GM12878 (cell line): ENCODE measurements around the gene PLAC8L1. TPM values are rescaled to one million over a fixed set of nuclear protein-coding genes. Genes with fewer than 3 reads are reported as not detected.
"Not testable (repeated sequence)": the region's sequence is repeated elsewhere in the genome, so short reads cannot be mapped to it uniquely, and the experiment has no call there.

Experiments used
- ATAC-seq: fragments of 200-7000 bp; cut with Tn5 transposase; 3 replicates; pipeline ENCODE4 v1.9.1; 2020; ENCODE audit warnings: mild to moderate bottlenecking, moderate library complexity
- BruUV-seq: library from RNA; stranded (reverse); fragments of 400-500 nt; replicated peaks from 2 replicates; lab custom pipeline; 2021; lab: Mats Ljungman, UMichigan
- CTCF ChIA-PET: fragments of 300-600 bp; sonication (Branson Sonifier 250); formaldehyde crosslinking; extraction: SDS; loops from one replicate; lab custom pipeline; 2021; ENCODE audit warnings: inconsistent platforms; lab: Yijun Ruan, JAX
- POLR2A ChIA-PET: fragments of 350-600 bp; formaldehyde crosslinking; extraction: SDS; loops from one replicate; lab custom pipeline; 2021; ENCODE audit warnings: inconsistent platforms; lab: Charles Lee
- RAD21 ChIA-PET: fragments of 300-600 bp; sonication (Branson Sonifier 250); formaldehyde crosslinking; loops from one replicate; lab custom pipeline; 2023; ENCODE audit warnings: antibody characterized with exemption; ENCODE audit not compliant: unreplicated experiment; lab: Charles Lee
- SMC1A ChIA-PET: fragments of 300-600 bp; sonication (Branson Sonifier 250); formaldehyde crosslinking; loops from one replicate; lab custom pipeline; 2023; ENCODE audit not compliant: unreplicated experiment, uncharacterized antibody; lab: Charles Lee
- DNase-seq: peaks from one replicate; pipeline ENCODE4 v3.0.0-alpha.2; 2011; ENCODE audit warnings: low read depth, low spot score
- FAIRE-seq: peaks from 3 replicates; lab custom pipeline; 2011; peaks lifted over from hg19 to GRCh38; lab: Jason Lieb, UNC
- H2AFZ ChIP-seq: 2 replicates; pipeline ENCODE4 v1.6.0; 2011; ENCODE audit warnings: low read depth, low read length, control low read depth; ENCODE audit not compliant: control insufficient read depth
- H3K27ac ChIP-seq: 2 replicates; pipeline ENCODE4 v1.5.1; 2011; ENCODE audit warnings: control low read depth; ENCODE audit not compliant: control insufficient read depth, insufficient read depth
- H3K27me3 ChIP-seq, 2 experiments: replicated peaks in 1 of 2; 2 replicates each; pipeline versions ENCODE4 v1.6.0 to v1.6.1; 2011; ENCODE audit warnings: low read length in 1 of 2; ENCODE audit not compliant: control insufficient read depth in 2 of 2, insufficient read depth in 2 of 2
- H3K36me3 ChIP-seq, 2 experiments: 2 replicates each; pipeline ENCODE4 v1.5.1; 2011; ENCODE audit warnings: low read length in 1 of 2; ENCODE audit not compliant: control insufficient read depth in 2 of 2, insufficient read depth in 2 of 2
- H3K4me1 ChIP-seq: 2 replicates; pipeline ENCODE4 v1.6.1; 2011; ENCODE audit warnings: mild to moderate bottlenecking, low read length, moderate library complexity, mixed read lengths; ENCODE audit not compliant: control insufficient read depth, insufficient read depth
- H3K4me2 ChIP-seq: 2 replicates; pipeline ENCODE4 v1.6.0; 2011; ENCODE audit warnings: control low read depth; ENCODE audit not compliant: control insufficient read depth, insufficient read depth
- H3K4me3 ChIP-seq: fragments of 200-600 bp; sonication (generic); 2 replicates; pipeline ENCODE4 v1.5.1; 2016
- H3K79me2 ChIP-seq: 2 replicates; pipeline ENCODE4 v1.6.0; 2011; ENCODE audit warnings: low read length; ENCODE audit not compliant: control insufficient read depth, insufficient read depth
- H3K9ac ChIP-seq: 2 replicates; pipeline ENCODE4 v1.8.0; 2011; ENCODE audit warnings: low read length, control low read depth, mixed read lengths; ENCODE audit not compliant: control insufficient read depth, insufficient read depth
- H3K9me3 ChIP-seq: replicated peaks from 3 replicates; pipeline ENCODE4 v1.5.1; 2011; ENCODE audit warnings: mild to moderate bottlenecking, low read length; ENCODE audit not compliant: control insufficient read depth, insufficient read depth
- H4K20me1 ChIP-seq: 2 replicates; pipeline ENCODE4 v1.6.0; 2011; ENCODE audit not compliant: control insufficient read depth, insufficient read depth
- RB1 ChIP-seq: fragments of 450-650 bp; formaldehyde crosslinking; IDR thresholded peaks from 2 replicates; pipeline ENCODE4 v1.6.1; 2017; ENCODE audit warnings: mild to moderate bottlenecking, borderline replicate concordance
- RUNX3 ChIP-seq: IDR thresholded peaks from 2 replicates; pipeline ENCODE4 v1.6.1; 2012; ENCODE audit warnings: low read length, inconsistent platforms
- WGBS: methylation state at CpG from one replicate; pipeline ENCODE4 v1.1.6; 2016; ENCODE audit warnings: low lambda C conversion rate; ENCODE audit not compliant: insufficient replicate concordance, insufficient coverage; ENCODE audit errors: missing lambda C conversion rate; 5-methylcytosine and 5-hydroxymethylcytosine counted together
- in situ Hi-C: fragments of 300-500 bp; cut with MboI; formaldehyde crosslinking; loops from 9 replicates; pipeline ENCODE4 v1.14.3; 2018; ENCODE audit warnings: mixed read lengths
- intact Hi-C: fragments of 100-400 bp; cut with micrococcal nuclease; formaldehyde crosslinking; loops from one replicate; pipeline ENCODE4 v1.14.2; 2022; ENCODE audit not compliant: unreplicated experiment
- polyA plus RNA-seq, 11 experiments: library from polyadenylated mRNA; depleted of rRNA in 4 of 11; unstranded in 6 of 11; stranded (reverse) in 5 of 11; fragments of >200 nt; fragmentation: Nextera tagmentation in 4 of 11; fragmentation: Illumina TruSeq in 1 of 11; extraction: Ambion mirVana in 4 of 11; extraction: Trizol in 1 of 11; gene quantifications; 1 replicate in 1 of 11; 2 replicates in 10 of 11; pipeline versions ENCODE4 v1.2.1 to v1.2.3, GENCODE V29; 2011 to 2016; ENCODE audit warnings: inconsistent platforms in 2 of 11, missing spikeins in 2 of 11, low read depth in 1 of 11
- total RNA-seq, 4 experiments: library from RNA; depleted of rRNA in 3 of 4; stranded (reverse); fragments of >200 nt in 3 of 4; fragmentation: Illumina TruSeq in 1 of 4; extraction: Trizol in 1 of 4; gene quantifications; 2 replicates each; pipeline versions ENCODE4 v1.2.1 to v1.2.3, GENCODE V29; 2013 to 2021

PLAC8L1 gene
- total and polyA plus RNA-seq, 10 of the 15 experiments (the other 5 are each of a cell fraction or from before 2014, with no cell fraction given): 0.17 to 0.39 (median 0.24) TPM; not detected in 4

DNA sequence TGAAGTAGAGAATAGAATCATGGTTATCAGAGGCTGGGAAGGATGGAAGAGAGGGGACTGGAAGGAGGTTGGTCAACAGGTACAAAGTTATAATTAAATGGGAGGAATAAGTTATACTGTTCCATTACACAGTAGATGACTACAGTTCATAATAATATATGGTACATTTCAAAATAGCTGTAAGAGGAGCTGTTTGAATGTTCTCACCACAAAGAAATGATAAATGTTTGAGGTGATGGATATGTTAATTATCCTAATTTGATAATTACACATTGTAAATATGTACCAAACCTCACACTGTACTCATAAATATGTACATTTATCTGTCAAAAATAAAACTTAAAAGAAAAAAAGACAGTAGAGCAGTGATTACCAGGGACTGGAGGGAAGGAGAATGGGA lies 12.9 kb upstream of the PLAC8L1 start:
- RAD21 ChIA-PET: no interaction called here
- peaks cover 0 to 14% of the 10 kb centered on the region in 2 experiments; a peak in 3 of 4 replicates for H3K36me3 ChIP-seq
- FAIRE-seq: no peak
- no peak overlapping the region for H3K9ac ChIP-seq
- no peak overlapping the region for H3K4me2 ChIP-seq
- TF ChIP-seq RUNX3: no peak
- TF ChIP-seq RB1: no peak
- POLR2A ChIA-PET: no interaction called here
- no peak overlapping the region for H3K4me3 ChIP-seq
- H3K27me3 ChIP-seq: no peaks in the 10 kb centered on the region
- H3K79me2 ChIP-seq: no peaks in the 10 kb centered on the region
- no peak overlapping the region for H3K27ac ChIP-seq
- H4K20me1 ChIP-seq: no peaks in the 10 kb centered on the region
- no peaks in the 10 kb centered on the region; the same call in 2 of the 3 replicates for H3K9me3 ChIP-seq
- intact Hi-C loops (no loop called here), in situ Hi-C loops (no loop called here)
- SMC1A ChIA-PET: interaction anchor here (1.4 kb wide), 1 partner anchor 9 kb away, joined by 4 read pairs; no protein-coding TSS in a partner anchor
- BruUV-seq: no TSS peak
- no peak overlapping the region for H2AFZ ChIP-seq
- no peaks in the 10 kb centered on the region for H3K4me1 ChIP-seq
- no peak for DNase-seq
- ATAC-seq: no peak
- CTCF ChIA-PET: no interaction called here

DNA sequence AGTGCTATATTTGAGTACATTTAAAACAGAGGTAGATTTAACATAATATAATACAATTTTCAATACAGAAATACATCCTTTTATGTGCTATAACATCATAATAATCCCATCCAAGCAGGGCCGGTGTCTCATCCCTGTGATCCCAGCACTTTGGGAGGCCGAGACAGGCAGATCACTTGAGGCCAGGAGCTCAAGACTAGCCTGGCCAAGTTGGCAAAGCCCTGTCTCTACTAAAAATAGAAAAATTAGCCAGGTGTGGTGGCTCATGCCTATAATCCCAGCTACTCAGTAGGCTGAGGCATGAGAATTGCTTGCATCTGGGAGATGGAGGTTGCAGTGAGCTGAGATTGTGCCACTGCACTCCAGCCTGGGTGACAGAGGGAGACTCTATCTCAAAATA lies 11.8 kb upstream of the PLAC8L1 start:
- RAD21 ChIA-PET: not testable (repeated sequence)
- CTCF ChIA-PET: interaction anchor here (0.6 to 0.9 kb wide), 2 partner anchors 13 to 1837 kb away, joined by 3 read pairs; no protein-coding TSS in a partner anchor

More for the DNA sequence above, 11.8 kb upstream of the PLAC8L1 start:
- in situ Hi-C loops, H3K9ac ChIP-seq, ATAC-seq, DNase-seq, H3K9me3 ChIP-seq, H3K27me3 ChIP-seq, BruUV-seq, H3K79me2 ChIP-seq, intact Hi-C loops, H4K20me1 ChIP-seq, H2AFZ ChIP-seq, H3K27ac ChIP-seq, H3K4me1 ChIP-seq, H3K4me3 ChIP-seq, FAIRE-seq, H3K4me2 ChIP-seq, POLR2A ChIA-PET, SMC1A ChIA-PET: not testable (repeated sequence)
- WGBS: 97% methylated on average over 2 of the region's 2 CpGs
- peaks cover 0 to 14% of the 10 kb centered on the region in 2 experiments; a peak in 3 of 4 replicates for H3K36me3 ChIP-seq
